Skeletal muscle tissue (tissue), 2 donors: ENCODE results near the gene TSNAXIP1. TPM values are rescaled to one million over a fixed set of nuclear protein-coding genes. Genes with fewer than 3 reads are reported as not detected.

Experiments
- small RNA-seq: library from RNA; depleted of rRNA; stranded (forward); fragments of <200 nt; gene quantifications from one replicate; pipeline ENCODE3, GENCODE V24; 2014
- total RNA-seq: library from RNA; depleted of rRNA; stranded (reverse); fragments of >200 nt; gene quantifications from one replicate; pipeline ENCODE4 v1.2.3, GENCODE V29; 2014

Gene TSNAXIP1
- total RNA-seq, 1 donor from 2014 or later = 0.52 TPM

Small RNA genes lying within 50 kb of the gene (small RNA-seq; reads per million reads assigned to genes)
- gene AC040162.2 = not detected

Other genes with a start within 250 kb of the TSNAXIP1 start
- gene CTCF, start 244.4 kb upstream of the TSNAXIP1 start, total RNA-seq = 31.3 TPM
- gene CARMIL2, start 161.7 kb upstream of the TSNAXIP1 start, total RNA-seq = not detected
- gene ACD, start 146.6 kb upstream of the TSNAXIP1 start, total RNA-seq = 10.4 TPM
- 0.52 TPM for gene PARD6A, start 145.9 kb upstream of the TSNAXIP1 start, total RNA-seq
- 5.2 TPM for gene ENKD1, start 140.1 kb upstream of the TSNAXIP1 start, total RNA-seq
- gene C16orf86, start 140.1 kb upstream of the TSNAXIP1 start, total RNA-seq = 3.1 TPM
- 12.5 TPM for gene GFOD2, start 87.6 kb upstream of the TSNAXIP1 start, total RNA-seq
- 4.7 TPM for gene RANBP10, start 329 bp upstream of the TSNAXIP1 start, total RNA-seq
- 35.5 TPM for gene THAP11, start 35.4 kb downstream of the TSNAXIP1 start, total RNA-seq
- 94.5 TPM for gene NUTF2, start 40.0 kb downstream of the TSNAXIP1 start, total RNA-seq
- gene CENPT, start 40.8 kb downstream of the TSNAXIP1 start, total RNA-seq = 14.6 TPM
- 66.3 TPM for gene EDC4, start 66.2 kb downstream of the TSNAXIP1 start, total RNA-seq
- 1.0 TPM for gene NRN1L, start 78.0 kb downstream of the TSNAXIP1 start, total RNA-seq
- 9.9 TPM for gene PSKH1, start 86.4 kb downstream of the TSNAXIP1 start, total RNA-seq
- 1.0 TPM for gene CTRL, start 125.0 kb downstream of the TSNAXIP1 start, total RNA-seq
- gene PSMB10, start 130.0 kb downstream of the TSNAXIP1 start, total RNA-seq = 28.7 TPM
- 4.2 TPM for gene LCAT, start 137.2 kb downstream of the TSNAXIP1 start, total RNA-seq
- gene SLC12A4, start 161.7 kb downstream of the TSNAXIP1 start, total RNA-seq = 27.1 TPM
- gene DPEP3, start 173.6 kb downstream of the TSNAXIP1 start, total RNA-seq = not detected
- gene DPEP2, start 192.6 kb downstream of the TSNAXIP1 start, total RNA-seq = 1.0 TPM
- not detected for gene DPEP2NB, start 209.0 kb downstream of the TSNAXIP1 start, total RNA-seq
- gene DDX28, start 216.3 kb downstream of the TSNAXIP1 start, total RNA-seq = 14.1 TPM
- 15.1 TPM for gene DUS2, start 216.4 kb downstream of the TSNAXIP1 start, total RNA-seq